Measurements from ENCODE around the gene HEMK1. TPM values are rescaled to one million over a fixed set of nuclear protein-coding genes. Genes with fewer than 3 reads are reported as not detected.

HEMK1 gene
- total RNA-seq, 4 donors from 2014 or later, result 4.8 to 8.3 (median 6.7) TPM

GRCh38 chr3:50549226-50549625 lies 20.1 kb upstream of the HEMK1 start:
- ATAC-seq (ENCODE audit: low FRiP score), result no peak
- no peak for TF ChIP-seq CTCF (IDR thresholded peaks at IDR 0.05)
- DNase-seq (ENCODE audit: low spot score), result no peak

GRCh38 chr3:50550079-50550736 lies 19.1 kb upstream of the HEMK1 start:
- ATAC-seq (ENCODE audit: low FRiP score) (peak; percentile 47), DNase-seq (ENCODE audit: low spot score) (peak; percentile 59)
- peak in 1 of 3 donors; percentile 62 for TF ChIP-seq CTCF (IDR thresholded peaks at IDR 0.05)

- no peak for TF ChIP-seq CTCF (IDR thresholded peaks at IDR 0.05)
- ATAC-seq (ENCODE audit: low FRiP score), result no peak
- no peak for DNase-seq (ENCODE audit: low spot score)
These were observed 18.2 kb upstream of the HEMK1 start for GRCh38 chr3:50551054-50551659.

DNA sequence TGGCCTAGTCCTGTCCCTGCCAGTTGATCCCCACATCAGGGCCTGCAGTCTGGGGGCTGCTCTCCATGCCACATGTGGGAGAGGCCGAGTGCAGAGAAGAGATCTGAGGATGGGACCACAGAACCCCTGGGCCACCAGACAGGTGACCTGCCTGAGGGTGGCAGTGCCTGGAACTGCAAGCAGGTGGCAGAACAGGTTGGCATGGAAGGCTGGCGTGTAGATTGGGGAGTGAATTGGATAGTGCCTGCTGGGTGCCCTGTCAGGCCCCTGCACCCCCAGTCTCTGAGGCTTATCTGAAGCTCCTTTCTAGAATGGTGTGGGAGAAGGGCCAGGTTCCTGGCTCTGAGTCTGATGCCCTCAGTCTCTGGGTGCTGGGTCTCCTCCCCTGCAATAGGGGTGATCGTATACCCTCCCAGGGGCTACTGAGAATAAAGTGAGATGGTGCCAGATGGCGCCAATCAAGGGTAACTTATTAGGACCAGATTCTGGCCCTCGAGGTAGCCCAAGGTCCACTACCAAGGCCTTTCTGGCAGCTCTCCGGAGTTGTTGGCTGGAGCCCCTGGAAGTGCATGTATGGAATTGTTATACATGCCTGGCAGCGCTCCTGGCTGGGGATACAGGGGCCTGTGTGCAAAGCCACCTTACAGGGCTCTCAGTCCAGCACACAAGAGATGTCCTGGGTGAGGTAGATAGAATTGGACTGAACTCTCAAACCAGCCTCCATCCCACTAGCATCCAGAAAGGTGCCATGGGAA lies 17.5 kb upstream of the HEMK1 start:
- no peak for TF ChIP-seq CTCF (IDR thresholded peaks at IDR 0.05)
- ATAC-seq (ENCODE audit: low FRiP score), result no peak
- DNase-seq (ENCODE audit: low spot score), result no peak

GRCh38 chr3:50552598-50552997 lies 16.7 kb upstream of the HEMK1 start:
- DNase-seq (ENCODE audit: low spot score), result no peak
- no peak for ATAC-seq (ENCODE audit: low FRiP score)
- TF ChIP-seq CTCF (IDR thresholded peaks at IDR 0.05), result no peak

GRCh38 chr3:50554553-50554952 lies 14.8 kb upstream of the HEMK1 start:
- no peak for DNase-seq (ENCODE audit: low spot score)
- no peak for TF ChIP-seq CTCF (IDR thresholded peaks at IDR 0.05)
- ATAC-seq (ENCODE audit: low FRiP score), result no peak

Data from omental fat pad (tissue), 4 donors.